Measurements from ENCODE around the gene USH1C.

Gene USH1C

DNA sequence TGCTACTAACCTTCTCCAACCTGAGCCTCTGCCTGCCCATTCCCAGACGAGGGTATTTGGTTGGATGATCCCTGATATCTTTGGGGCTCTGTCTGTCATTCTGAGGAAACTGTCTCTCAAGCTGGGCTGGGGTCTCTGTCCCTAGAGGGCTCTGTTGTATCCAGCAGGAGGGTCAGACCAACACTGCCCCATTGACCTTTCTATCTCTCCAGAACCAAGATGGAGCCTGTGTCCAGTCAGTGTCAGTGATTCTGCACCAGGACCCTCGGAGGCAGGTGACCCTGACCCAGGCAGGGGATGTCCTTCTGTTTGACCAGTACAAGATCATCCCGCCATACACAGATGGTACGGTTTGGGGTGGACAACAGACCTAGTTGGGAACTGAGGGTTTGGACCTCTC, 24.7 kb upstream of the USH1C start:
- Histone ChIP-seq H3K4me1 (ENCODE audit: control insufficient read depth, insufficient read depth, low read length) (no peaks in the 10 kb centered on the region), H3K27me3 (ENCODE audit: control insufficient read depth, insufficient read depth, low read length) (no peaks in the 10 kb centered on the region)

DNA sequence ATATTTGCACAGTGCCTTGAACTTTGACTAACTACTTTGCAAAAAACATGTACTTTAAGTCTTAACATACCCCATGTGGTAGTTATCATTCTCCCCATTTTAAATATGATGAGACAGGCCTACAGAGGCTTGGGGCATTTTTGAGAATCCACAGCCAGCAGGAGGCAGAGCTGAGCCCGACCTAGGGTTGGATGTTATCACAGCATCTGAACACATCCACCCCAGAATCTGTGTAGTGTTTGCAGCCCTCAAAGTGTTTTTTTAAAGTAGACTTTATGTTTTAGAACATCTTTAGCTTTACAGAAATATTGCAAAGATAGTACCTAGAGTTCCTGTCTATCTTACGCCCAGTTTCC, 20.4 kb upstream of the USH1C start:
- Histone ChIP-seq H3K9ac (ENCODE audit: low read depth, low read length) (no peak overlapping the region), H3K9me3 (ENCODE audit: control insufficient read depth, insufficient read depth, low read length) (no peaks in the 10 kb centered on the region), H3K27ac (ENCODE audit: low read depth, low read length) (no peak overlapping the region), H3K4me3 (ENCODE audit: low read depth, low read length) (no peak overlapping the region), H3K36me3 (ENCODE audit: control insufficient read depth, insufficient read depth, low read length) (no peaks in the 10 kb centered on the region), H3K4me1 (ENCODE audit: control insufficient read depth, insufficient read depth, low read length) (no peaks in the 10 kb centered on the region), H3K27me3 (ENCODE audit: control insufficient read depth, insufficient read depth, low read length) (no peaks in the 10 kb centered on the region)

More for the DNA sequence above, 24.7 kb upstream of the USH1C start:
- Histone ChIP-seq H3K4me3 (ENCODE audit: low read depth, low read length) (no peak overlapping the region), H3K9me3 (ENCODE audit: control insufficient read depth, insufficient read depth, low read length) (no peaks in the 10 kb centered on the region), H3K9ac (ENCODE audit: low read depth, low read length) (no peak overlapping the region), H3K36me3 (ENCODE audit: control insufficient read depth, insufficient read depth, low read length) (no peaks in the 10 kb centered on the region), H3K27ac (ENCODE audit: low read depth, low read length) (no peak overlapping the region)

DNA sequence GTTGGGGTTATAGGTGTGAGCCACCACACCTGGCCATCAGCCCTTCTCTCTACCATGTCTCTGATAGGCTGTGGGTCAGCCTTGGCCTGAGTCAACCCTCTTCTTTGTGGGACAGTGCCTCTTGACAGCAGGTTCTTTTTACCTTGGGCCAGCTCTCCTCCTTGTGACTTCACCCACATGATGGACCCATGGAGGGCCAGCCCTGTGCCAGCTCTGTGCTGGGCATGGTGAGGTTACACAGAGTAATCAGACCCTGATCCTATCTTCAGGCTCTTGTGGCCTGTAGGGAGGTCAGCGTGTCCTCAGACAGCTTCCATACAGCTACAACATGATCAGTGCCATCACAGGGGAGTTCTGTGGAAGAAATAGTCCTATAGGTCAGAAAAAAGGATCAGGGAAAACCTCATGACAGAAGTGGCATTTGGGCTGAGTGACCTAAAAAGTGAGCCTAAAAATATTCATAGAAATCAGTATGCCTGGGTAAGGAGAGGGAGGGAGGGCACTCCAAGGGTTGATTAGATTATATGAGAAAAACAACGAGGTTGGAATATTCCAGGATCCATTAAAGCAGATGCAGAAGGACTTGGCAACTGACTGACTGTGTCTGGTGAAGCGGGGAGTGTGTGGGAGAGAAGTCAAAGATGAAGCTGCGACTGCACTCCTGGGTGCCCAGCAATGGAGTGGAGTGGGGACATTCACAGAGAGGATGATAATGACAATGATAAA, 19.9 kb upstream of the USH1C start:
- Histone ChIP-seq H3K27me3 (ENCODE audit: control insufficient read depth, insufficient read depth, low read length) (no peaks in the 10 kb centered on the region), H3K36me3 (ENCODE audit: control insufficient read depth, insufficient read depth, low read length) (no peaks in the 10 kb centered on the region), H3K4me1 (ENCODE audit: control insufficient read depth, insufficient read depth, low read length) (no peaks in the 10 kb centered on the region), H3K9me3 (ENCODE audit: control insufficient read depth, insufficient read depth, low read length) (no peaks in the 10 kb centered on the region), H3K27ac (ENCODE audit: low read depth, low read length) (no peak overlapping the region), H3K9ac (ENCODE audit: low read depth, low read length) (no peak overlapping the region), H3K4me3 (ENCODE audit: low read depth, low read length) (no peak overlapping the region)

DNA sequence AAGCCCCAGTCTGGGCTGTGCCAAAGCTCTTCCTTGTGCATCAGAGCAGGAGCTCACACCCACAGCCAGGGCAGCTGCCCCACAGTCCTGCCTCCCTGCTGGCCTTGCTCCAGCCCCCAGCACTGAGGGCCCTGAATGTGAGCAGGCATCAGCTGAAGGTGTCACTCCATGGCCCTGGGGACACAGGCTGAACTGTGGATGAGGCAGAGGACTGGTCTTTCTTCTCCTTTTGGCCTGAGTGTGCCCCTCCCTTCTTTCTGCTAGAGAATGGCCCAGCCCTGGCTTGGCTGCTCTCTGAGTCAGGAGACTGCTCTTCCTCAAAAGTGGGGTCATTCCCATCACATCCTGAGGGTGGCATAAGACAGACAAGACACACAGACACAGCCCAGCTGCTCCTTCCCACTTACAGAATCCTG, 19.0 kb upstream of the USH1C start:
- H3K9me3 ChIP-seq (ENCODE audit: control insufficient read depth, insufficient read depth, low read length): no peaks in the 10 kb centered on the region
- no peaks in the 10 kb centered on the region for H3K4me1 ChIP-seq (ENCODE audit: control insufficient read depth, insufficient read depth, low read length)
- no peaks in the 10 kb centered on the region for H3K36me3 ChIP-seq (ENCODE audit: control insufficient read depth, insufficient read depth, low read length)
- no peak overlapping the region for H3K4me3 ChIP-seq (ENCODE audit: low read depth, low read length)
- no peak overlapping the region for H3K9ac ChIP-seq (ENCODE audit: low read depth, low read length)
- H3K27ac ChIP-seq (ENCODE audit: low read depth, low read length): no peak overlapping the region
- H3K27me3 ChIP-seq (ENCODE audit: control insufficient read depth, insufficient read depth, low read length): no peaks in the 10 kb centered on the region

DNA sequence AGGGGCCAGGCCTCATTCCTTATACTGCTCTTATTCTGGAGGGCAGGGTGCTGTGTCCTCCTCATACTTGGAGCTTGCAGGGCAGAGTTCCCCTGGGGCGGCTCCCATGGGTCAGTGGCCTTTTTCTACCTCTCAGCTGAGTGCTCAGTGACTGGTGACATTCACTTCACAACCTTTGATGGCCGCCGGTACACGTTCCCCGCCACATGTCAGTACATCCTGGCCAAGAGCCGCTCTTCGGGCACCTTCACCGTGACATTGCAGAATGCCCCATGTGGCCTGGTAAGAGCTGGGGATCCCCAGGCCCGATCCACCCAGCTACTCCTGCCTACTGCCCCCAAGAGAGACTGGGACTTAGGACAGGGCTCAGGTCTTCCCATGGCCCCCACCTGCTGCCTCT, 17.3 kb upstream of the USH1C start:
- Histone ChIP-seq H3K36me3 (ENCODE audit: control insufficient read depth, insufficient read depth, low read length) (no peaks in the 10 kb centered on the region), H3K4me1 (ENCODE audit: control insufficient read depth, insufficient read depth, low read length) (no peaks in the 10 kb centered on the region), H3K9me3 (ENCODE audit: control insufficient read depth, insufficient read depth, low read length) (no peaks in the 10 kb centered on the region), H3K27ac (ENCODE audit: low read depth, low read length) (no peak overlapping the region), H3K27me3 (ENCODE audit: control insufficient read depth, insufficient read depth, low read length) (no peaks in the 10 kb centered on the region), H3K4me3 (ENCODE audit: low read depth, low read length) (no peak overlapping the region), H3K9ac (ENCODE audit: low read depth, low read length) (no peak overlapping the region)

DNA sequence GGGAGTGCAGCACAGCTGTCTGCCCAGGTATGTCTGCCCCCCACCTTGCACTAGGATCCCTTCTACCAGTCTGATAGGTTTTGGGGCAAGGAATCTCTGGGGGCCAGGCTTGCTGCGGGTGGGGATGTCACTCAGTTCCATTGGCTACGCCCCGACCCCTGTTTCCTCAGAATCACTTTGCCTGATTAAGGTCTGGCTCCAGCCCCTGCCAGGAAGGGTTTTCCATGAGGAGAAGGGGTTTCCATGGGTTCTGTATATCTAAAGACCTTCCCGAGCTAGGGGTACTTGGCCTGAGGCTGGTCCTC, 16.8 kb upstream of the USH1C start:
- no peaks in the 10 kb centered on the region for H3K27me3 ChIP-seq (ENCODE audit: control insufficient read depth, insufficient read depth, low read length)
- H3K4me1 ChIP-seq (ENCODE audit: control insufficient read depth, insufficient read depth, low read length): no peaks in the 10 kb centered on the region
- no peak overlapping the region for H3K4me3 ChIP-seq (ENCODE audit: low read depth, low read length)
- no peaks in the 10 kb centered on the region for H3K36me3 ChIP-seq (ENCODE audit: control insufficient read depth, insufficient read depth, low read length)
- H3K9me3 ChIP-seq (ENCODE audit: control insufficient read depth, insufficient read depth, low read length): no peaks in the 10 kb centered on the region
- H3K9ac ChIP-seq (ENCODE audit: low read depth, low read length): no peak overlapping the region
- no peak overlapping the region for H3K27ac ChIP-seq (ENCODE audit: low read depth, low read length)

DNA sequence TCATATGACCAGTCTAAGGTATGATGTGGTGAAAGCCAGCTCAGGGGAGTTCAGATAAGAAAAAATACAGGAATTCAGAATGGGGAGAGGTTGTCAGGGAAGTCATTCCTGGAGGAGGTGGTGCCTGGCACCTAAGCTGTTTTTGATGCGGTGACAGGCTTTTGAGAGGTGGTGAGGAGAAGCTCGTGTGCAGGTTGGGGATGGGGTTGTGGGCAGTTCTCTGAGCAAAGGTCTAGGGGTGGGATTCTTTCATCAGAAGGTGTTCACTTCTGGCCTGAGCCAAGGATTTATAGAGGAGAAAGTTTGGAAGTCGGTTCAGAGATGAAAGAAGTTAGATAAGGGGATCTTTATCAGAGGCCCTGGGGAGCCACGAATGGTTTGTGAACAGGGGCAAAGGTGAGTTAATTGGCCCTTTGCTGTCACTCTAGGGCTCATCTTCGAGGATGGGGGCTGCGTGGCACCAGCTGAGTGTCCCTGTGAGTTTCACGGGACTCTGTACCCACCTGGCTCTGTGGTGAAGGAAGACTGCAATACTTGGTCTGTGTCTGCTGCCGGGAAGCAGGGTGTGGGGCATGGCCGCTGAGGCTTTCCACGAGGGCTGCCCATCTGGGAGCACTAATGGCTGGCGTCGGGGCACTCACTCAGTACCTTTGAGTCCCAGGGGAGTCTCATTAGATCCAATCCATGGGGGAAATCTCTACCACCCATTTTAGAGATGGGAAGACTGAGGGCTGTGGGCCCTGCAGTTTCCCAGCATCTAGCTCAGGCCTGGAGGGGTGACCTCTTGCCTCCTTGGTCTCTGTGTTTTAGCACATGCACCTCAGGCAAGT, 16.3 kb upstream of the USH1C start:
- Histone ChIP-seq H3K4me1 (ENCODE audit: control insufficient read depth, insufficient read depth, low read length) (no peaks in the 10 kb centered on the region), H3K9ac (ENCODE audit: low read depth, low read length) (no peak overlapping the region), H3K27me3 (ENCODE audit: control insufficient read depth, insufficient read depth, low read length) (no peaks in the 10 kb centered on the region), H3K27ac (ENCODE audit: low read depth, low read length) (no peak overlapping the region), H3K9me3 (ENCODE audit: control insufficient read depth, insufficient read depth, low read length) (no peaks in the 10 kb centered on the region), H3K36me3 (ENCODE audit: control insufficient read depth, insufficient read depth, low read length) (no peaks in the 10 kb centered on the region), H3K4me3 (ENCODE audit: low read depth, low read length) (no peak overlapping the region)

DNA sequence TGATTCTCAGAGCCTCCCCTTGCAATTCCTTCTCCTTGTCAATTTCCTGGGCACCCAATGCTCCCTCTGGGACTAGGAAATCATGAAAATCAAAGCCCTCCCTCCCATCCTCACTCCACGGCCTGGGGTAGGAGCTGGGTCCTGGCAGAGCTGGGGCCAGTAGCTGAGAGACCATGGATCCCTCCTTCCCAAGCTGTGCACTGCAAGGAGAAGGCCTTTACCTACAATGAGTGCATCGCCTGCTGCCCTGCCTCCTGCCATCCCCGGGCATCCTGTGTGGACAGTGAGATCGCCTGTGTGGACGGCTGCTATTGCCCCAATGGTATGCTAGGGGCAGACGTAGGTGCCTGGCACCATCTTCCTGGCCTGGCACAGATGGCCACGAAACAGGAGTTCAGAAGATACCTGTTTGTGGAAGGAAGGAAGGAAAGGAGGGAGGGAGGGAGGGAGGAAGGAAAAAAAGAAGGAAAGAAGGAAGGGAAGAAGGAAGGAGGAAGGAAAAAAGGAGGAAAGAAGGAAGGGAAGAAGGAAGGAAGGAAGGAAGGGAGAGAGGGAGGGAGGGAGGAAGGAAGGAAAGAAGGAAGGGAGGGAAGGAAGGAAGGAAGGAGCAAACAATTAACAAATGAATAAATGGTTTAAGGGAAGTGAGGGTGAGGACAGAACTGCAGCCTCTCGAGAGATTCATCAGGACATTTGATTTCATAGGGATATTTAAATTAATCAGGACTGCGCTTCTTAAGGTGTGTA, 15.3 kb upstream of the USH1C start:
- Histone ChIP-seq H3K9ac (ENCODE audit: low read depth, low read length) (no peak overlapping the region), H3K36me3 (ENCODE audit: control insufficient read depth, insufficient read depth, low read length) (no peaks in the 10 kb centered on the region), H3K4me3 (ENCODE audit: low read depth, low read length) (no peak overlapping the region), H3K27me3 (ENCODE audit: control insufficient read depth, insufficient read depth, low read length) (no peaks in the 10 kb centered on the region), H3K4me1 (ENCODE audit: control insufficient read depth, insufficient read depth, low read length) (no peaks in the 10 kb centered on the region), H3K27ac (ENCODE audit: low read depth, low read length) (no peak overlapping the region), H3K9me3 (ENCODE audit: control insufficient read depth, insufficient read depth, low read length) (no peaks in the 10 kb centered on the region)

DNA sequence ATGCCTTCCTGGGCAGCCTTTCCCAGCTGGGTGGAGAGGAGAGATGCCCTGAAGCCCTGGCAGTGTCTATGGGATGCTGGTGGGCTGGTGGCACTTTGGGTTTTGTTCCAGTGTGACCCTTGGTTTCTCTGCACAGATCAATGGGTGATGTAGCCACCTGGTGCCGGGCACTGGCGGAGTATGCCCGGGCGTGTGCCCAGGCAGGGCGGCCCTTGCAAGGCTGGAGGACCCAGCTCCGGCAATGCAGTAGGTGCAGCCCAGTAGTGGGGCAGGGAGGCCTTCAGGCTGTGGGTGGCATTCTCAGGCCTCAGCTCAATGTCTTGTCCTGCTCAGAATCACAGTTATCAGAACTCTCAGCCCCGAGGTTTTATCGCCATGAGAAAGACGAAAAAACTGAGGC, 14.7 kb upstream of the USH1C start:
- H3K4me3 ChIP-seq (ENCODE audit: low read depth, low read length): no peak overlapping the region
- no peaks in the 10 kb centered on the region for H3K27me3 ChIP-seq (ENCODE audit: control insufficient read depth, insufficient read depth, low read length)
- H3K4me1 ChIP-seq (ENCODE audit: control insufficient read depth, insufficient read depth, low read length): no peaks in the 10 kb centered on the region
- no peaks in the 10 kb centered on the region for H3K9me3 ChIP-seq (ENCODE audit: control insufficient read depth, insufficient read depth, low read length)
- no peak overlapping the region for H3K27ac ChIP-seq (ENCODE audit: low read depth, low read length)
- no peaks in the 10 kb centered on the region for H3K36me3 ChIP-seq (ENCODE audit: control insufficient read depth, insufficient read depth, low read length)
- no peak overlapping the region for H3K9ac ChIP-seq (ENCODE audit: low read depth, low read length)

DNA sequence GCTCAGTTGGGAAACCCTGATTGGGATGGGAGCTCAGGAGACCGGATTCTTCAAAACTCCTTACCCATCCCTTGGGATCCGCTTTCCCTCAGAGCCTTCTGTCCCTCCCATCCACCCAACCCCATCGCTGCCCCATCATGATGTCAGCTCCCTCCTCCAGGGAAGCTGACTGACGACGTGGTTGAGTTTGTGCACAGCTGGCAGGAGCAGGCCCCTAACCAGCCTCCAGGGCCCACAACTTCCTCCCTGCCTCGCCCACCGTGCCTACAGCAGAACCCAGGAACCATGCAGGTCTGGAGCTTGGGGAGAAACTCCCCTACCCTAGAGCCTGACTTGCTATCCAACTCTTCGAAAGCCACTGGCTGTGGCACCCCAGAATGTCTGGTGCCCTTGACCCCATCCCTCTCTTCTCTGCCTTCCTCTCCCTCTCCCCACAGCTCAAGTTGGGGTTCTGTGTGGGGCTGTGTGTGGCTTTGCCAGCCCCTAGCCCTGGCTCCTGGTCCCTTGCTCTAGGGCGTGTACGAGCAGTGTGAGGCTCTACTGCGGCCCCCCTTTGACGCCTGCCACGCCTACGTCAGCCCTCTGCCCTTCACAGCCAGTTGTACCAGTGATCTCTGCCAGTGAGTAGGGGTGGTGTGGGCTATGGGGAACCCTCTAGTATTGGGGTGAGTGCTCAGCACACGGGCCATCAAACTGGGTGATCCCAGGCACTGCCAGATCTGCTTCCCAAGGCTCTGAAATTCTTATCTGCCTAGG, 14.0 kb upstream of the USH1C start:
- H3K4me3 ChIP-seq (ENCODE audit: low read depth, low read length): no peak overlapping the region
- H3K4me1 ChIP-seq (ENCODE audit: control insufficient read depth, insufficient read depth, low read length): no peaks in the 10 kb centered on the region
- no peak overlapping the region for H3K27ac ChIP-seq (ENCODE audit: low read depth, low read length)
- H3K36me3 ChIP-seq (ENCODE audit: control insufficient read depth, insufficient read depth, low read length): no peaks in the 10 kb centered on the region
- H3K9me3 ChIP-seq (ENCODE audit: control insufficient read depth, insufficient read depth, low read length): no peaks in the 10 kb centered on the region
- no peak overlapping the region for H3K9ac ChIP-seq (ENCODE audit: low read depth, low read length)
- H3K27me3 ChIP-seq (ENCODE audit: control insufficient read depth, insufficient read depth, low read length): no peaks in the 10 kb centered on the region
